A549 (cell line): ENCODE measurements around the gene AMIGO3. TPM values are rescaled to one million over a fixed set of nuclear protein-coding genes. Genes with fewer than 3 reads are reported as not detected.
A peak's percentile ranks its signal among the peaks of the same experiment; 100 is the strongest.

Experiments used
- ATAC-seq, 2 experiments: fragments of 200-7000 bp in 1 of 2; fragments of >200 bp in 1 of 2; cut with Nextera tagmentation in 1 of 2; cut with Tn5 transposase in 1 of 2; 3 replicates each; pipeline versions ENCODE4 v1.8.0 to v1.9.1; 2018 to 2020; ENCODE audit warnings: mild to moderate bottlenecking in 1 of 2, moderate library complexity in 1 of 2
- CTCF ChIA-PET: fragments of 300-600 bp; sonication (Branson Sonifier 250); formaldehyde crosslinking; extraction: SDS; loops from one replicate; lab custom pipeline; 2021; ENCODE audit warnings: antibody characterized with exemption, inconsistent platforms; lab: Yijun Ruan, JAX
- POLR2A ChIA-PET: fragments of 350-600 bp; formaldehyde crosslinking; extraction: SDS; loops from one replicate; lab custom pipeline; 2021; ENCODE audit warnings: antibody characterized with exemption, inconsistent platforms; lab: Yijun Ruan, JAX
- DNase-seq, 2 experiments: peaks; one replicate each; pipeline versions ENCODE4 v3.0.0 to v3.0.0-alpha.2; 2011 to 2016; ENCODE audit warnings: low read depth in 1 of 2, low spot score in 1 of 2
- FAIRE-seq: peaks from 2 replicates; lab custom pipeline; 2011; peaks lifted over from hg19 to GRCh38; lab: Jason Lieb, UNC
- H3K27ac ChIP-seq, 2 experiments: fragments of >200 bp; sonication (Bioruptor Twin); formaldehyde crosslinking; 3 replicates each; pipeline ENCODE4 v1.5.1; 2016 to 2017
- H3K4me1 ChIP-seq: fragments of >200 bp; sonication (Bioruptor Twin); formaldehyde crosslinking; 3 replicates; pipeline ENCODE4 v1.6.1; 2016
- H3K4me2 ChIP-seq: fragments of >200 bp; sonication (Bioruptor Twin); formaldehyde crosslinking; 3 replicates; pipeline ENCODE4 v1.6.1; 2016
- H3K4me3 ChIP-seq: fragments of >200 bp; sonication (Bioruptor Twin); formaldehyde crosslinking; 3 replicates; pipeline ENCODE4 v1.5.1; 2016
- H3K9me3 ChIP-seq: fragments of >200 bp; sonication (Bioruptor Twin); formaldehyde crosslinking; 3 replicates; pipeline ENCODE4 v1.6.1; 2016
- EHMT2 ChIP-seq: fragments of 200-600 bp; sonication (generic); IDR thresholded peaks from 2 replicates; pipeline ENCODE4 v1.6.1; 2016; ENCODE audit warnings: antibody characterized with exemption, low read depth, mild to moderate bottlenecking, moderate library complexity
- EP300 ChIP-seq, 2 experiments: fragments of >200 bp; sonication (Bioruptor Twin); formaldehyde crosslinking; IDR thresholded peaks; 2 replicates in 1 of 2; 3 replicates in 1 of 2; pipeline ENCODE4 v1.6.1; 2016 to 2017
- GATA3 ChIP-seq: IDR thresholded peaks from 2 replicates; pipeline ENCODE4 v1.6.1; 2012; ENCODE audit warnings: borderline replicate concordance
- HEYL ChIP-seq: fragments of 250-450 bp; sonication (Bioruptor Pico); IDR thresholded peaks from 2 replicates; pipeline ENCODE4 v1.8.0; 2021; ENCODE audit warnings: mild to moderate bottlenecking, moderate library complexity
- HOXA7 ChIP-seq: fragments of 250-450 bp; sonication (Bioruptor Pico); IDR thresholded peaks from 2 replicates; pipeline ENCODE4 v1.5.0; 2020; ENCODE audit warnings: mild to moderate bottlenecking, moderate library complexity
- JUNB ChIP-seq: fragments of >200 bp; sonication (Bioruptor Twin); formaldehyde crosslinking; IDR thresholded peaks from 2 replicates; pipeline ENCODE4 v1.6.1; 2016
- KDM1A ChIP-seq: fragments of 200-600 bp; sonication (generic); IDR thresholded peaks from 2 replicates; pipeline ENCODE4 v1.6.1; 2016; ENCODE audit warnings: low read depth, mild to moderate bottlenecking
- KDM5A ChIP-seq: fragments of 200-600 bp; sonication (generic); IDR thresholded peaks from 2 replicates; pipeline ENCODE4 v1.6.1; 2016; ENCODE audit warnings: antibody characterized with exemption, mild to moderate bottlenecking
- NFE2L2 ChIP-seq: fragments of 150-350 bp; conservative IDR thresholded peaks from 2 replicates; pipeline ENCODE4 v1.6.1; 2014; ENCODE audit warnings: low read length
- NR3C1 ChIP-seq: fragments of >200 bp; sonication (Bioruptor Twin); formaldehyde crosslinking; IDR thresholded peaks from 3 replicates; pipeline ENCODE4 v1.6.1; 2017
- POLR2A ChIP-seq: IDR thresholded peaks from 2 replicates; pipeline ENCODE4 v1.6.1; 2012; ENCODE audit warnings: mild to moderate bottlenecking, low read length
- POLR2AphosphoS2 ChIP-seq: conservative IDR thresholded peaks from 2 replicates; pipeline ENCODE4 v1.6.1; 2012; ENCODE audit warnings: low read length, improper control_type of control experiment, inconsistent platforms
- RCOR1 ChIP-seq: fragments of 150-350 bp; IDR thresholded peaks from 2 replicates; pipeline ENCODE4 v1.6.1; 2014; ENCODE audit warnings: antibody characterized with exemption, low read length, low read depth
- RNF2 ChIP-seq: fragments of 200-600 bp; sonication (generic); IDR thresholded peaks from 2 replicates; pipeline ENCODE4 v1.6.1; 2016; ENCODE audit warnings: low read depth, mild to moderate bottlenecking, antibody characterized with exemption, moderate library complexity, borderline replicate concordance
- SMC3 ChIP-seq: fragments of >200 bp; sonication (Bioruptor Twin); formaldehyde crosslinking; IDR thresholded peaks from 3 replicates; pipeline ENCODE4 v1.6.1; 2018; ENCODE audit warnings: inconsistent platforms
- SREBF2 ChIP-seq: fragments of 450-650 bp; IDR thresholded peaks from 2 replicates; pipeline ENCODE4 v1.6.1; 2014; ENCODE audit warnings: mild to moderate bottlenecking, moderate library complexity
- TFCP2L1 ChIP-seq: fragments of 250-450 bp; sonication (Bioruptor Pico); IDR thresholded peaks from 2 replicates; pipeline ENCODE4 v1.5.0; 2021; ENCODE audit warnings: mild to moderate bottlenecking
- ZFP36 ChIP-seq: fragments of 450-650 bp; IDR thresholded peaks from 2 replicates; pipeline ENCODE4 v1.6.1; 2014; ENCODE audit warnings: borderline replicate concordance; ENCODE audit not compliant: partially characterized antibody
- WGBS: methylation state at CpG from one replicate; pipeline ENCODE4 v1.1.6; 2017; ENCODE audit errors: missing lambda C conversion rate; 5-methylcytosine and 5-hydroxymethylcytosine counted together
- polyA plus RNA-seq, 4 experiments: library from polyadenylated mRNA; depleted of rRNA in 3 of 4; stranded (reverse); fragments of >200 nt; fragmentation: RNase III in 1 of 4; extraction: RNeasy Plus Mini Kit Qiagen cat#74134 plus additional on column Dnase treatment in 1 of 4; gene quantifications; 2 replicates in 3 of 4; 3 replicates in 1 of 4; pipeline ENCODE4 v1.2.3, GENCODE V29; 2011 to 2017
- TF ChIP-seq, protein P1 (sequence below): fragments of >200 bp; sonication (Bioruptor Twin); formaldehyde crosslinking; IDR thresholded peaks from 2 replicates; pipeline ENCODE4 v1.6.1; 2016
- TF ChIP-seq, protein P2 (sequence below): fragments of 250-450 bp; sonication (Bioruptor Pico); IDR thresholded peaks from 2 replicates; pipeline ENCODE4 v1.5.0; 2020; ENCODE audit warnings: low read depth, mild to moderate bottlenecking, moderate library complexity
- TF ChIP-seq, protein P3 (sequence below): IDR thresholded peaks from 2 replicates; pipeline ENCODE4 v1.6.1; 2012
- TF ChIP-seq, protein P4 (sequence below): fragments of 200-600 bp; sonication (generic); IDR thresholded peaks from 2 replicates; pipeline ENCODE4 v1.6.1; 2016; ENCODE audit warnings: antibody characterized with exemption, mild to moderate bottlenecking, moderate library complexity
- TF ChIP-seq, protein P5 (sequence below): fragments of 250-450 bp; sonication (Bioruptor Pico); IDR thresholded peaks from 2 replicates; pipeline ENCODE4 v1.5.0; 2021; ENCODE audit warnings: mild to moderate bottlenecking, moderate library complexity, borderline replicate concordance
- TF ChIP-seq, protein P6 (sequence below): IDR thresholded peaks from 2 replicates; pipeline ENCODE4 v1.6.1; 2012; ENCODE audit warnings: low read depth, borderline replicate concordance
- TF ChIP-seq, protein P7 (sequence below): fragments of 450-650 bp; IDR thresholded peaks from 2 replicates; pipeline ENCODE4 v1.6.1; 2014; ENCODE audit warnings: antibody characterized with exemption

AMIGO3 gene
- polyA plus RNA-seq, 2 of the 4 experiments (the other 2 are of a cell fraction), result 0.03 TPM; not detected in 1

DNA sequence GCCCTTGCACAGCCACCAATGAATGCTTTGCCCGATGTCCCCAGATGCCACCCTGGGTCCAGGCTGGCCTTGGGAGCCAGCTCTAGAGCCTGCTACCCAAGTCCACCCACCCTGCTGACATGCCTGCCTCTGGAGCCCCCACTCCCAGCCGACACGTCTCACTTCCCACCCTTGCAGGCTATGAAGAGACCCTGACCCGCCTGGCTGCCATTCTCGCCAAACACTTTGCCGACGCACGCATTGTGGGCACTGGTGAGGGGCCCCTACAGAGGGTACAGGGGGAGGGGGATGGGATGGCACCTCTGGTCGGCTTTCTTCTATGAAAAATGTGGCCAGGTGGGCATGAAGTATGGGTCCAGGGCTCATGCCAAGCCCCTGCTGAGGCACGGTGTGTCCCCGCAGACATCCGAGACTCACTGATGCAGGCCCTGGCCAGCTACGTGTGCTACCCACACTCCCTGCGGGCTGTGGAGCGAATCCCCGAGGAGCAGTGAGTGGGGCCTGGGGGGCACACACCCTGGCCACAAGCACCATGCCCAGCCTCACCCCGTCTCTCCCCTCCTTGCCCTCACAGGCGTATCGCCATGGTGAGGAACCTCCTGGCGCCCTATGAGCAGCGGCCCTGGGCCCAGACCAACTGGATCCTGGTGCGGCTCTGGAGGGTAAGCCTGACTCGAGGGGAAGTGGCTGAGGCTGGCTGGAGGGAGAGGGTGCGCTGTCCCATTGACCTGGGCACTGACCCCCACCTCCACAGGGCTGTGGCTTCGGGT is 6.0 kb downstream of the AMIGO3 start:
- H3K4me1 ChIP-seq, result no peaks in the 10 kb centered on the region
- DNase-seq, result no peak
- no peaks in the 10 kb centered on the region for H3K9me3 ChIP-seq
- TF ChIP-seq TFCP2L1, result no peak
- TF ChIP-seq EP300 (IDR thresholded peaks at IDR 0.05), result no peak
- TF ChIP-seq, protein P1, sequence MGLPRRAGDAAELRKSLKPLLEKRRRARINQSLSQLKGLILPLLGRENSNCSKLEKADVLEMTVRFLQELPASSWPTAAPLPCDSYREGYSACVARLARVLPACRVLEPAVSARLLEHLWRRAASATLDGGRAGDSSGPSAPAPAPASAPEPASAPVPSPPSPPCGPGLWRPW, result no peak
- TF ChIP-seq, protein P2, sequence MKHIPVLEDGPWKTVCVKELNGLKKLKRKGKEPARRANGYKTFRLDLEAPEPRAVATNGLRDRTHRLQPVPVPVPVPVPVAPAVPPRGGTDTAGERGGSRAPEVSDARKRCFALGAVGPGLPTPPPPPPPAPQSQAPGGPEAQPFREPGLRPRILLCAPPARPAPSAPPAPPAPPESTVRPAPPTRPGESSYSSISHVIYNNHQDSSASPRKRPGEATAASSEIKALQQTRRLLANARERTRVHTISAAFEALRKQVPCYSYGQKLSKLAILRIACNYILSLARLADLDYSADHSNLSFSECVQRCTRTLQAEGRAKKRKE (CRISPR knock-in tag), result no peak
- TF ChIP-seq JUNB, result no peak
- no peak for TF ChIP-seq SREBF2
- TF ChIP-seq POLR2AphosphoS2, result no peak
- TF ChIP-seq, protein P3, sequence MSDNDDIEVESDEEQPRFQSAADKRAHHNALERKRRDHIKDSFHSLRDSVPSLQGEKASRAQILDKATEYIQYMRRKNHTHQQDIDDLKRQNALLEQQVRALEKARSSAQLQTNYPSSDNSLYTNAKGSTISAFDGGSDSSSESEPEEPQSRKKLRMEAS, result no peak
- TF ChIP-seq, protein P4, sequence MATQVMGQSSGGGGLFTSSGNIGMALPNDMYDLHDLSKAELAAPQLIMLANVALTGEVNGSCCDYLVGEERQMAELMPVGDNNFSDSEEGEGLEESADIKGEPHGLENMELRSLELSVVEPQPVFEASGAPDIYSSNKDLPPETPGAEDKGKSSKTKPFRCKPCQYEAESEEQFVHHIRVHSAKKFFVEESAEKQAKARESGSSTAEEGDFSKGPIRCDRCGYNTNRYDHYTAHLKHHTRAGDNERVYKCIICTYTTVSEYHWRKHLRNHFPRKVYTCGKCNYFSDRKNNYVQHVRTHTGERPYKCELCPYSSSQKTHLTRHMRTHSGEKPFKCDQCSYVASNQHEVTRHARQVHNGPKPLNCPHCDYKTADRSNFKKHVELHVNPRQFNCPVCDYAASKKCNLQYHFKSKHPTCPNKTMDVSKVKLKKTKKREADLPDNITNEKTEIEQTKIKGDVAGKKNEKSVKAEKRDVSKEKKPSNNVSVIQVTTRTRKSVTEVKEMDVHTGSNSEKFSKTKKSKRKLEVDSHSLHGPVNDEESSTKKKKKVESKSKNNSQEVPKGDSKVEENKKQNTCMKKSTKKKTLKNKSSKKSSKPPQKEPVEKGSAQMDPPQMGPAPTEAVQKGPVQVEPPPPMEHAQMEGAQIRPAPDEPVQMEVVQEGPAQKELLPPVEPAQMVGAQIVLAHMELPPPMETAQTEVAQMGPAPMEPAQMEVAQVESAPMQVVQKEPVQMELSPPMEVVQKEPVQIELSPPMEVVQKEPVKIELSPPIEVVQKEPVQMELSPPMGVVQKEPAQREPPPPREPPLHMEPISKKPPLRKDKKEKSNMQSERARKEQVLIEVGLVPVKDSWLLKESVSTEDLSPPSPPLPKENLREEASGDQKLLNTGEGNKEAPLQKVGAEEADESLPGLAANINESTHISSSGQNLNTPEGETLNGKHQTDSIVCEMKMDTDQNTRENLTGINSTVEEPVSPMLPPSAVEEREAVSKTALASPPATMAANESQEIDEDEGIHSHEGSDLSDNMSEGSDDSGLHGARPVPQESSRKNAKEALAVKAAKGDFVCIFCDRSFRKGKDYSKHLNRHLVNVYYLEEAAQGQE, result no peak
- TF ChIP-seq, protein P5, sequence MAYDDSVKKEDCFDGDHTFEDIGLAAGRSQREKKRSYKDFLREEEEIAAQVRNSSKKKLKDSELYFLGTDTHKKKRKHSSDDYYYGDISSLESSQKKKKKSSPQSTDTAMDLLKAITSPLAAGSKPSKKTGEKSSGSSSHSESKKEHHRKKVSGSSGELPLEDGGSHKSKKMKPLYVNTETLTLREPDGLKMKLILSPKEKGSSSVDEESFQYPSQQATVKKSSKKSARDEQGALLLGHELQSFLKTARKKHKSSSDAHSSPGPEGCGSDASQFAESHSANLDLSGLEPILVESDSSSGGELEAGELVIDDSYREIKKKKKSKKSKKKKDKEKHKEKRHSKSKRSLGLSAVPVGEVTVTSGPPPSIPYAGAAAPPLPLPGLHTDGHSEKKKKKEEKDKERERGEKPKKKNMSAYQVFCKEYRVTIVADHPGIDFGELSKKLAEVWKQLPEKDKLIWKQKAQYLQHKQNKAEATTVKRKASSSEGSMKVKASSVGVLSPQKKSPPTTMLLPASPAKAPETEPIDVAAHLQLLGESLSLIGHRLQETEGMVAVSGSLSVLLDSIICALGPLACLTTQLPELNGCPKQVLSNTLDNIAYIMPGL (CRISPR knock-in tag), result no peak
- TF ChIP-seq SMC3, result no peak
- TF ChIP-seq, protein P6, sequence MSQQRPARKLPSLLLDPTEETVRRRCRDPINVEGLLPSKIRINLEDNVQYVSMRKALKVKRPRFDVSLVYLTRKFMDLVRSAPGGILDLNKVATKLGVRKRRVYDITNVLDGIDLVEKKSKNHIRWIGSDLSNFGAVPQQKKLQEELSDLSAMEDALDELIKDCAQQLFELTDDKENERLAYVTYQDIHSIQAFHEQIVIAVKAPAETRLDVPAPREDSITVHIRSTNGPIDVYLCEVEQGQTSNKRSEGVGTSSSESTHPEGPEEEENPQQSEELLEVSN, result no peak
- TF ChIP-seq HEYL (CRISPR knock-in tag), result no peak
- no peak for TF ChIP-seq ZFP36
- TF ChIP-seq, all 56 proteins: peak for 0
- Histone ChIP-seq H3K4me3 (no peak overlapping the region), H3K4me2 (no peak overlapping the region), H3K27ac (no peak overlapping the region)
- ChIA-PET CTCF (interaction anchor here (1.3 to 2.1 kb wide), 3 partner anchors 10 to 126 kb away, joined by 5 to 7 read pairs (median 5); partner anchors contain the start of gene GMPPB), POLR2A (no interaction called here)
- 89% methylated on average over 8 of the region's 25 CpGs for WGBS
- FAIRE-seq (no peak), ATAC-seq (no peak)

DNA sequence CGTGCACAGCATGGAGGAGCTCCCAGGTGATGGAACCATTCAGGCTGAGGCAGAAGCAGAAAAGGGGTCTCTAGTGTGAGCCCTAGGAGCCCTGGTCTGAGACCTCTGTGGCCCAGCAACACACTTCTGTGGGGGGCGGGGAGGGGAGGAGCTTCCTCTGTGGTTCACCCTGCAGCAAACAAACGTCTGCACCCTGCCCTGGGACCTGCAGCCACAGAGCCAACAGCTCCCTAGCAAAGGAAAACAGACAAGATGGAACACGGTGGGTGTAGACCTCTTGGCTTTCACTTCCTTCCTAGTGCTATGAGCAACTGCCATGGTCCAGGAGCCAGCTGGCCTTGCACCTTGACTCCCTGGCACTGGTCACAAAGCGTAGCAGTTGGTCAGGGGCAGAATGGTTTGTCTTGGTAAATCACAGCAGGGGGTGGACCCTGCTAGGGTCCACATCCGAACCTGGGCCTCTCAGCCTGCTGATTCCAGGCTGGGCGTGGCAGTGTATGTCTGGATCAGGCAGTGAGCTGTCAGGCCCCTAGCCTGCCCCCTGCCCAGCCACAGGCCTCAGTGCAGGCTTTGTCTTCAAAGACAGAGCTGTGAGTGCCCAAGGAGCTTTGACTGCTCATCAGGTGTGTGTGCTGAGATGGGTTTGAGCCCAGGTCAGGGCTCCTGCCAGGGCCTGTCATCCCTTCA is 6.7 kb downstream of the AMIGO3 start:
- no peaks in the 10 kb centered on the region for H3K9me3 ChIP-seq
- POLR2A ChIA-PET, result no interaction called here
- FAIRE-seq (no peak), ATAC-seq (peak in 1 of 2 experiments; percentile 13; a peak in 1 of 6 replicates), DNase-seq (no peak)
- no peak overlapping the region for H3K4me3 ChIP-seq
- TF ChIP-seq HOXA7 (CRISPR knock-in tag), result no peak
- TF ChIP-seq POLR2A, result no peak
- no peak for TF ChIP-seq RCOR1
- no peak for TF ChIP-seq GATA3
- no peak for TF ChIP-seq NR3C1
- TF ChIP-seq SMC3, result no peak
- TF ChIP-seq EHMT2, result no peak
- TF ChIP-seq, protein P1, result no peak
- no peak for TF ChIP-seq RNF2
- no peak for TF ChIP-seq KDM5A
- no peak for TF ChIP-seq KDM1A
- TF ChIP-seq, protein P7, sequence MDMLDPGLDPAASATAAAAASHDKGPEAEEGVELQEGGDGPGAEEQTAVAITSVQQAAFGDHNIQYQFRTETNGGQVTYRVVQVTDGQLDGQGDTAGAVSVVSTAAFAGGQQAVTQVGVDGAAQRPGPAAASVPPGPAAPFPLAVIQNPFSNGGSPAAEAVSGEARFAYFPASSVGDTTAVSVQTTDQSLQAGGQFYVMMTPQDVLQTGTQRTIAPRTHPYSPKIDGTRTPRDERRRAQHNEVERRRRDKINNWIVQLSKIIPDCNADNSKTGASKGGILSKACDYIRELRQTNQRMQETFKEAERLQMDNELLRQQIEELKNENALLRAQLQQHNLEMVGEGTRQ, result no peak
- TF ChIP-seq NFE2L2, result no peak
- no peak overlapping the region for H3K4me2 ChIP-seq
- 88% methylated on average over 4 of the region's 7 CpGs for WGBS
- no peak overlapping the region for H3K27ac ChIP-seq
- no peaks in the 10 kb centered on the region for H3K4me1 ChIP-seq
- CTCF ChIA-PET, result interaction anchor here (0.5 to 2.5 kb wide), 6 partner anchors 9 to 127 kb away, joined by 3 to 12 read pairs (median 6); partner anchors contain the start of gene GMPPB
